T follicular helper cell (primary cell): ENCODE measurements around the gene NTN1.
"Not testable (repeated sequence)": the region's sequence is repeated elsewhere in the genome, so short reads cannot be mapped to it uniquely, and the experiment has no call there.

Experiments
- DNase-seq: peaks from one replicate; pipeline ENCODE4 v3.0.0-alpha.2; 2020; ENCODE audit warnings: low read depth

Gene NTN1

DNA sequence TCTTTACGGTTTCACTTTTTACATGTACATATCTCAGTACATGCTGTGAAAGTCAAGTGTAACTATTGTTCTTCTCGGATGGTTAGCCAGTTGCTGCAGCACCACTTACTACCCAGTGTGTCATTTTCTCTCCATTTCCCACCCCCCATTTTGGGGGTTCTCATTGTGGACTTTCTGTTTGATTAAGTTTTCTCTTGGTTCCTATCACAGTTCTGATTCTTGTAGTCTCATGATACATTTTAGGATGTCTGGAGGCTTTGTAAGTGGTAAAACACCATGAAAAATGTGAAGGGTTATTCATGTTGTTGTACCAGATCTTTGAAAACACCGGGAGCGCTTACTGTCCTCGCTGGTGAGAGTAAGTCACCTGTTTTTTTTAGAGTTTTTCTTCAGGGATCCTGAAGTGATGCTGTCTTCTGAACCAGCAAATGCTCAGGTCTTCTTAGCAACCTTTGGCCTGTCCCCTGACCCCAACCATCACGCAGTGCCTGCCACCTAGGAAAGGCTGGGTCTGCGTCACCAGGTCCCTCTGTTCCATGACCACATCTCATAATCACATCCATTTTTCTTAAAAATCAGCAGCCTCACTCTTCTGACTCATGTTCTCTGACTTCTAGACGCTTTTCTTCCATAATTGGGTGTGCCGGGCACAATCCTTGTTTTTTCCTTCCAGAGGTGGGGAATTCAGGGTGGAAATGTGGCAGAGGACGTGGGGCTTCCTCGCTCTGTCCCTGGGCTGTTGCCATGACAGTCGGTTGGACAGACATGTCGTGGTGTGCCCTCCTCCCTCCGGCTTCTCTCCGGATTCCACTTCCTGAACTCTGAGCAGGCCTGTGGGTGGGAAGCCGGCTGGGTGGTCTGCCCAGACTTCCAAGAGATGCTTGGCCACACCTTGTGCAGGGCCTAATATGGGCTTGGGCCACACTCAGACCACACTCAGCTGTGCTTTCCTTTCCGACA, 102.6 kb downstream of the NTN1 start:
- no peak for DNase-seq

DNA sequence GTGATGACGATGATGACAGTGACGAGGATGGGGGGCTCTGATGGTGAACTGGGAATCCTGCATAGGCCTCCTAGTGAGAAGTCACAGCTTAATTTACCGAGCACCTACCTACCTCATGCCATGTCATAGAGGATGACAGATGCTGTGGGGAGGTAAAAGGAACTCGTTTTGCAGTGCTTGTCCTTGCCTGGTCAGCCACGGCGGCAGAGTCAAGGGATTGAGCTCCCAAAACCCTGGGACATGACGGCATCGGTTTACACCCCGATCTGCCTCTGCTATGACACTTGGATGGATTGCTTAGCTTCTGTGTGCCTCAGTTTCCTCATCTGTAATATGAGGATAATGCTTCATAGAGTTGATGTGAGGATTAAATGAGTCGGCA, 103.2 kb downstream of the NTN1 start:
- DNase-seq, result no peak

DNA sequence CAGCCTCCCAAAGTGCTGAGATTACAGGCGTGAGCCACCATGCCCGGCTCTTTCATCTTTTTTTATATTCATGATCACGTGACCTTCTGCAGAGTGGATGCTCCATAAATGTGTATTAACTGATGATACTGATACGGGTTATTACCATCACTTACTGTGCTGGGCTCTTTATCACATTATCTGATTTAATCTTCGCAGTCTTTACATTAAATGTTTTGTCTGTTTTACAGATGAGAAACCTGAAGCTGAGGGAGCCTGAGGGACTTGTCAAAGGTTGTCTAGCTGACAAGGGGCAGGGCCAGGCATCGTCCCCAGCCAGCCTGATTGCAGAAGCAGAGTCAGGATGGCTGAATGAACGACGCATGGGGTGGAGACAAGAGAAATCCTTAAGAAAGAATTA, 104.4 kb downstream of the NTN1 start:
- no peak for DNase-seq

DNA sequence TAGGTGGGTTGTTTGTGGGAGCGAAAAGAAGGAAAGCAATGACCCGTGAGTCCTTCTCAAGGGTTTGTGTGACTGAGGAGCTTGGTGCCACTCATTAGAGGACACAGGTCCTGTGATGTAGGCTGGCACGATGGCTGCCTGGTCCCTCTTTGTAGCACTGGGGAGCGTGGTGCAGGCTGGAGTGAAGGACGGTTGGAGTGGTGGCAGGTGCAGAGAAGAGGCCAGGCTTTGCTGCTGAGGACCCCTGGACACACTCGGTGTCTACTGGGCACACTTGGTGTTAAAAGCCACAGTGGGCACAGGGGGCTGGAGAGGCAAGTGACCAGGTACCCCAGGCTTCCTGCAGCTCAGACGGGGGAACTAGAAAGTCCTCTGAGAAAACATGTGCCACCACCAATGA, 106.0 kb downstream of the NTN1 start:
- DNase-seq, result no peak

DNA sequence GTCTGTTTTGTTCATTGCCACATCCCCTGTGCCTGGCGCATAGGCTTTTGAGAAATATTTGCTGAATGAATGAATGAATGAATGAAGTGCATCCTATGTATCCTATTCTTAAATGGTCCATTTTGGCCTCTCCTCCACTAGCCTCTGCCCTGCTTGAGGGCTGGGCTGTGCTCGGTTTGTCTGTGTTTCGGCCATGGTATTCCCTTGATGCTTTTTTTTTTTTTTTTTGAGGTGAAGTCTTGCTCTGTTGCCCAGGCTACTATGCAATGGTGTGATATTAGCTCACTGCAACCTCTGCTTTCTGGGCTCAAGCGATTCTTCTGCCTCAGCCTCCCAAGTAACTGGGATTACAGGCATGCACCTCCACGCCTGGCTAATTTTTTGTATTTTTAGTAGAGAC, 110.1 kb downstream of the NTN1 start:
- DNase-seq, result no peak

DNA sequence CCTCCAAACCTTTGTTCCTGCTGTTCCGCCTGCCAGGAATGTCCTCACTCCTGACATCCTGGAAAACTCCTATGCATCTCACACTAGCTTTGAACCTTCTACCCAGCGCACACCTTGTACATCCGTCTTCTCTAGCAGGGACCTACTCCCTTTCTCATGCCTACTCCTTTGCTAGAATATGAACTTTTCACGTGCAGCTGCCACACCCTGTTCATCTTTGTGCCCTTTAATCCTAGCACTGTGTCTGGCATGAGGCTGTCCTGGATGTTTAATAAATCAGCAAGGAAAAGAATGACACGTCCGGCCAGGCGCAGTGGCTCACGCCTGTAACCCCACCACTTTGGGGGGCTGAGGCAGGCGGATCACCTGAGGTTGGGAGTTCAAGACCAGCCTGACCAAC, 111.0 kb downstream of the NTN1 start:
- DNase-seq, result no peak

DNA sequence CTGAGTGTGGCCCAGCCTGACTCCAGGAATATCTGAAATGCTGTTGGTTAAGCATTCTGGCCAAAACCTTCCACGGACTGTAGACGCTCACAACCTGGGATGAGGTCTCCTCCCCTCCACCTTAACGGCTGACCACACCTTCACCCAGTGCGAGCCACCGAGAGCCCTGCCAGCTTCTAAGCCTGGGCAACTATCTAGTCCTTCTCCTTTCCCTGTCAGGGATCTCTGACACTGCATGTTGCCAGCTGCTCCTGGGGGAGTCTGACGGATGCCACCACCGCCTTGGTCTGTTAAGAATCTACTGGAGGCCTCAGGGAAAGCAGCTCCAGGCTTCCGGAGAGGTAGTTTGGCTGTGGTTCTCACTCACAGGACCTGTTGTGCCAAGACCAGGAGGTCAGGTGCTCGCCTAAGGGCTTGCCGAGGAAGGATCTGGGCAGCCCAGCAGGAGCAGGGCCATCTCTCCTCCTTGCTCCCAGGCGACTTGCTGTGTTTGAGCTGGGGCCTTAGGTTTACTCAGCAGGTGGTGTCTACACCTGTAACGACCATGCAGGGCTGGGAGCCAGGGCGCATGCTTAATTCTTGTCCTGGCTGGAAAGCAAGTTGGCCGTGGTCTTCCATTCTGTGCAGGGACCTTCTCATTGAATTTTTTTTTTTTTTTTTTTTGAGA, 111.8 kb downstream of the NTN1 start:
- DNase-seq, result no peak

DNA sequence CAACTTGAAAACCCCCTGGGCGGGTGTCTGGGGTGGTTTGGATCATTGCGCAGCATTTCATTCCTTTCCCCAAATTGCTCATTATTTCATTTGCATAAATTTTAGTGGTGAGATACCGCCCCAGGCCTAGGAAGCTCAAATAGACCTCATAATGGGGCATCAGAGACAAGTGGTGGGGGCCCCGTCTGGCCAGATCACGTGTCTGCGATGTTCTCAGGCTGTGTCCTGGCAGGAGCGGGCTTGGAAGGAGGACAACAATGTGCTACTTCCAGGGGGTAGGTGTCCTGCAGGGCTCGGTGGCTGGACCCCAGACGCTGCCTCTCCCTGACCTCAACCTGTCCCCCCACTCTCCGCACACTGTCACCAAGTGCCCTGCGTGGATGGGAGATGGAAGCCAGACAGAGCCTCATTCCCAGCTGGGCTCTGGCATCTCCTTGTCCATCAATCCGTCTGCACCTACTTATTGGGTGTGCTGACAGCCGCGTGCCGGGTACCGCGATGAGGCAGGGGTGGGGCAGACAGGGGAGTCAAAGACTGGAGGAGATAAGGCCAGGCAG, 116.9 kb downstream of the NTN1 start:
- no peak for DNase-seq

DNA sequence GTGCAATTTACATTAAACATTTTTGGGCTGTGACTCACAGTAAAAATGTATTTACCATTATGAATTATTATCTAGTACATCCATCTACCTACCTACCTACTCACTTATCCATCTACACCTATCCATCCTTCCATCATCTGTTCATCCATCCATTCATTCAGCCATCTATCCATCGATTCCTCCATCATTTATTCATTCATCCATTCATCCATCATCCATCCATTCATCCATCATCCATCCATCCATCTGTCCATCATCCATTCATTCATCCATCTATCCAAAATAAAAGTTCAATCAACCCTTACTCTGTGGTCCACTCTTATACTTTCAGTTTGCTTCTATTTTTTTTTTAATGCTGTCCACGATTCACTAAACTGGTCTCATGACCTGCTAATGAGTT, 118.4 kb downstream of the NTN1 start:
- DNase-seq, result no peak

DNA sequence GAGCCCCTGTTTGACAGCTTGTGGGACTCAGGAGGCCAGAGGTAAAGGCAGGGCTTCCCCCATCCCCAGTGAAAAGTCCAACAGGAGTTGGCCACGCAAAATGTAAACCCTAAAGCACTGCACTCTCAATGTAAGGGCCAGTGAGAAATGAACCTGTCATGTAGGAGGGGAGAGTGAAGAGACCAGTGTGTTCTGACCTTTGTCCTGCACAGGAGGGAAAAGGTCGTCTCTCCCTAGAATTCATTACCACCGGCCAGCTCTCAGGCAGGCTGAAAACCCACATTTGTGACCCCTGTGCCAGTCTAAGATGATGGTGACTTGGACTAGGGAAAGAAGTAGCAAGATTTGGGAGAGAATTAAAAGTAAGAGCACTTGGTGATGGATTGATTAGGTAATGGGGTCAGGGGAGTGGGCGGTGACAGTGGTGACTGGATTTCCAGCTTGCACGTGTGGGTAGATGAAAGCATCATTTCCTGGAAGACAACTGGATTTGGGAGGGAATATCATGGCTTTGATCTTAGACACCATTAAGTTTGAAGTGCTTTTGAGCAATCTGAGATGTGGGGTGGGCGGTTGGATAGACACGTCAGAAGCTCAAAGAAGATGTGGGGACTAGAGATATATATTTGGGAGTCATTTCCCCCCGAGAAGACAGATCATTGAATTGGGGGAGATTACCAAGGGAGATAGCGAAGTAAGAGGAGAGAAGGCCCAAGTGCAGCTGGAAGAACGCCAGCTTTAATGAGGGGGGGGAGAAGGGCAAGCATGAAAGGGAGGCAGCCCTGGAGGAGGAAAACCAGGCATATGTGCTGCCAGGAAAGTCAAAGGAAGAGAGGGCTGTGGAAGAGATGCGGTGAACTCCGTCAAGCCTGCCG, 119.5 kb downstream of the NTN1 start:
- no peak for DNase-seq

DNA sequence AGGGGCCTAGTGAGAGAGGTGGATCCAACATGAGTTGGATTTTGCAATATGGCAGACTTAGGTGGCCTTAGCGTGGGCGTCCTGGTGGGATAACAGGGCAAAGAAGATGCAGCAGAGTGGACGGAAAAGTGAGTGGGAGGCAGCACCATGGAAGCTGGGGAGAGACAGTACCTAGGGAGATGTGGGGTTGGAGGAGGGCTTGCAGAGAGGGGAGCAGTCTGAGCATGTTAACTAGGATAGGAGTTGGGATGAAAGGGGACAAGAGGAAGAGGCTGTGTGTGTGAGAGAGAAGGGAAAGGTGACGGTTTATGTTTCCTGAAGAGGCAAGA, 120.1 kb downstream of the NTN1 start:
- DNase-seq, result no peak

DNA sequence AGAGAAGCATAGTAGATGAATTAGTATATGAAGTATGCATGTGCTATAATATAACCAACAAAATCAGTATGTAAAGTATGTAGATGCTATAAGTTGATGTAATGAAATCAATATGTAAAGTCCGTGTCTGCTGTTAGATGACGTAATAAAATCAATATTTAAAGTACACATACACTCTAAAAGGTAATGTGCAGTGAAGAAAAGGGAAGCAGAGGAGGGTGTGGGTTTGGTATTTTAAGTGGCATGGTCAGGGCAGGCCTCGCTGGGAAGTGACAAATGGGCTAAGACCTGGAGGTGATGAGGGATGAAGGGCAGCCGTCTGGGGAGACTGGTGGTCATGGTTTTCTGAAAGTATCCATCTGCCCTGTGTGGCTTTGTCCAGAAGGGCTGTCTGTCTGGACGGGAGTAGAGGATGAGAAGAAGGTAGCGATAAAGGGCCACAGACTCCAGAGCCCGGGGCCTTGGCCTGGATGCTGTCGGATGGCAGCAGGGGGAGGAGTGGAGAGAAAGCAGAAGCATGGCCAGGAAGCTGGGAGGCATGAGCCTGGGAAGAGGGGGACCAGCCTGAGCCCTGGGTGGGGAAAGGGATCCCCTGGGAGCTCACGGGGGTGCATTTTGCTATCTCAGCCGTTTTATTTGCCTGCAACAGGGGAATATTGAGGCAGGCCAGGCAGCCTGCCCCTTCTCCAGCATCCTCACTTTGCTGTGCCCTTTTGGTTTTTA, 121.6 kb downstream of the NTN1 start:
- DNase-seq, result no peak

DNA sequence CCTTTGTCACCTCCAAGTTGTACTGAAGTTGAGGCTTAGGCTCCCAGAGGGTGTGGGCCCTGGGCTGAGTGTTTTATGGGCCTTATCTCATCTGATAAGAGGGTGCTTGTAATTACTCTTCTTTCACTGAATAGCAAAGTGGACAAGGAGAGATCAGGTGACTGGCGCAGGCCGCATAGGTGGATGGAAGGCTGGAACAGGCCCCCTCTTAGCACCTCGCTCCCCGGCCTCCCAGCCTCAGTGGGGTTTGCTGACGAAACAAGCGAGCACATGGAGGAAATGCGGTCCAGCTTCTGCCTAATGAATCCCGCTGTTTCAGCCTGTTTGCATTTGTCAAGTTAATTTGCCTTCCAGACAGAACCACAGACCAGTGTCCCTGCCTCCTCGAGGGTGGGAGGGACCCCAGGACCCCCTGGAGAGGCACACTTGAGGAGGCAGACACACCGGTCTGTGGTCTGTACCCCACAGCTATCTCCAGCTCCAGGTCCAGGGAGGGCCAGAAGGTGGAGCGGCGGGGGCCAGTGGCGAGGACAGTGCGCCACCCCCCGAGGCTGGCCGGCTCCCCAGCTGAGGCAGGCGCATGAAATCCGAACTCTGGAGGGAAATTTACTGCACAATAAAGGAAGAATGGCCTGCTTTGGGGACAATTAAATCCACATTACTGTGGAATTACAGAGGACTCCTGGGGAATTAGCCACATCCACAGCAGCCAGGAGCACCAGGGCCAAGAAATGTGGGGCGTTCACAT, 123.4 kb downstream of the NTN1 start:
- no peak for DNase-seq

DNA sequence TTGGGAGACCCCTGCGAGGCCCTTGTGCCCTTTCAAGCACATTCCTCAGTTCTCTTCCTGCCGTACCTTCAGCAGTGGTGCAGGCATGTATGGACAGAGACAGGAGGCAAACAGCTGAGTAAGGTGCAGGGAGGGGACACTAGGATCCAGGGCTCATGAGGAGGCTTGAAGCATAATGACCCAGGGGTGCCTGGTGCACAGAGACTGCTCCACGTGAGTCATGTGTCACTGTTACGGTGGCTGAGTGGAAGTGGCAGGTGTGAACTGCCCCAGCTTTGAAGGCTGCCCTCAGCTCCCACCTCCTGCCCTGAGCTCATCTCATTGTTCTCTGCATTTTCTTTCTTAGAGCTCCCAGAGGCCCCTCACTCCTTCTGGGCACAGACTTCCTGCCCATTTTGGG, 124.8 kb downstream of the NTN1 start:
- no peak for DNase-seq

DNA sequence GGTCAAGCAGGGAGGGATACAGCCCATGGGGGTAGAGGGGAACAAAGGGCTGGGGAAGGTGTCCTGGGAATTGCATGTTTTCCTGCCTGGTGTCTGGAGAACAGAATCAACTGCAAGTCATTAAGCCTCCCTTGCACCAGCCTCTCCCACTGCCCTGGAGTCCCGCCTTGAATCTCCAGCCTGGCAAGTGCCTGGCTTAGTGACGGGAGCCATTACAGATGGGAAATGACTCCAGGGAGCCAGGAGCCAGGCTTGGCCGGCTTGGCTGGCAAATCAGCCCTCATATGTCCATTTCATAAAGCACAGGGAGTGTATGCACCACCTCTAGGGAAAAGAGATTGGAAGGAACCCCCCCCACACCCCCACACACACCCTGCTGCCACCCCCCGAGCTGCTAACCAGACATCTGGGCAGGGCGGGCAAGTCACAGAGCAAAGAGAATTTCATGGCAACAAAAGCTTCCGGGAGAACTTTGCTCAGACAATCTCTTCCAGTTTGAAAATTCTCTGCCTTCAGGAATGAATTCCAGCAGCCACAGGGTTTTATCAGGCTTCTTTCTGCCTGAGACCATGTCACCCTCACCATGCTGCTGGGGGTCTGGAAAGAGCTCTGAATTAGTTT, 127.7 kb downstream of the NTN1 start:
- DNase-seq, result no peak

DNA sequence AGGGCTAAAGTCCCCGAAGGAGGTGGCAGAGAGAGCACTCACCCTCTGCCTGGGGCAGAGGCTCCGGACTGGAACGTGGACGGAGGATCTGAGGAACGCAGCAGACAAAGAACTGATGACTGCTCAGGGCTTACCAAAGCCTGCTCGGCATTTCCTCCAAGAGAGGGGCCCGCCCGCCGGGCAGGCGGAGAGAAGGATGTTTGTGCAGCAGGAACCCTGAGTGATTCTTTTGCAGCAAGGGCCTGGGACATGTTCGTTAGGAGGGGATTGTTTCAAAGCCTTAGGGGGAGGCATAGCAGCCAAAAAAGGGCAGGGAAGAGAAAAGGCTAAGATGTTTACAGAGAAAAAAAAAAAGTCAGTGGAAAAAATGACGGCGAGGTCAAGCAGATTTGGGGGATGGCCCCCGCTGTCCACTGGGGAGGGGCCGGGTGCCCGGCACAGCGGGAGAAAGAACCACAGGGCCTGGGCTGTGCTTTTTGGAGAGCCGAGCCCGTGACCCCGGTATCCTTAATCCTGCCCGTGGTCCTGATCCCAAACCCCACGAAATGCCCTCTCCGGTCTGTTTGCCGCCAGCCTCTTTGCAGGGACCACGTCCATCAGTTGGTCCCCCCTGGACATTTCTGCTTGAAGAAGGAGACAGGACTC, 129.3 kb downstream of the NTN1 start:
- no peak for DNase-seq

DNA sequence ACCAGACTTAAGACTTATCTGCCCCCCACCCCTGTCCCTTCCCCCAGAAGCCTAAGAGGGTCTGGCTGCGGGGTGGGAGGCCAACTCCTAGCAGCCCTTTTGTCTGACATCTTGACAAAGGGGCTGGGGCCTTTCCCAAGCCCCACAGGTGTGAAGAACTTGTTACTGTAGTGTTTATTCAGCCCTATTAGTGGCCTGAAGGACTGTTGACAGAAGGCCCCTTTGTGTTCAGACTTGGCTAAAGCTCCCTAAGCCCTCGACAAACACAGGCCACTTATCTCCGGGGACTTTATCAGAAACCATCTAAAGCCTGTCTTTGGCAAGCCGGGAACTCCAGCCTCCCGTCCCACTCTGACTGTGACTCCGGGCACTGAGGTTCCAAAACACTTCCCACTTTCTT, 129.8 kb downstream of the NTN1 start:
- no peak for DNase-seq

DNA sequence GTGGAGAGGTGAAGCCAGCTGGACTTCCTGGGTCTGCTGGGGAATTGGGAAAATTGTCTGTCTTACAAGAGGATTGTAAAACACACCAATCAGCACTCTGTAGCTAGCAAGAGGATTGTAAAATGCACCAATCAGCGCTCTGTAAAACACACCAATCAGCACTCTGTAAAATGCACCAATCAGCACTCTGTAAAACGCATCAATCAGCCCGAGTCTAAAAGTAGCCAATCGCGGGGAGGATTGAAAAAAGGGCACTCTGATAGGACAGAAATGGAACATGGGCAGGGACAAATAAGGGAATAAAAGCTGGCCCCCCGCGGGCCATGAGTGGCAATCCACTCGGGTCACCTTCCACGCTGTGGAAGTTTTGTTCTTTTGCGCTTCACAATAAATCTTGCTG, 130.4 kb downstream of the NTN1 start:
- DNase-seq, result not testable (repeated sequence)

DNA sequence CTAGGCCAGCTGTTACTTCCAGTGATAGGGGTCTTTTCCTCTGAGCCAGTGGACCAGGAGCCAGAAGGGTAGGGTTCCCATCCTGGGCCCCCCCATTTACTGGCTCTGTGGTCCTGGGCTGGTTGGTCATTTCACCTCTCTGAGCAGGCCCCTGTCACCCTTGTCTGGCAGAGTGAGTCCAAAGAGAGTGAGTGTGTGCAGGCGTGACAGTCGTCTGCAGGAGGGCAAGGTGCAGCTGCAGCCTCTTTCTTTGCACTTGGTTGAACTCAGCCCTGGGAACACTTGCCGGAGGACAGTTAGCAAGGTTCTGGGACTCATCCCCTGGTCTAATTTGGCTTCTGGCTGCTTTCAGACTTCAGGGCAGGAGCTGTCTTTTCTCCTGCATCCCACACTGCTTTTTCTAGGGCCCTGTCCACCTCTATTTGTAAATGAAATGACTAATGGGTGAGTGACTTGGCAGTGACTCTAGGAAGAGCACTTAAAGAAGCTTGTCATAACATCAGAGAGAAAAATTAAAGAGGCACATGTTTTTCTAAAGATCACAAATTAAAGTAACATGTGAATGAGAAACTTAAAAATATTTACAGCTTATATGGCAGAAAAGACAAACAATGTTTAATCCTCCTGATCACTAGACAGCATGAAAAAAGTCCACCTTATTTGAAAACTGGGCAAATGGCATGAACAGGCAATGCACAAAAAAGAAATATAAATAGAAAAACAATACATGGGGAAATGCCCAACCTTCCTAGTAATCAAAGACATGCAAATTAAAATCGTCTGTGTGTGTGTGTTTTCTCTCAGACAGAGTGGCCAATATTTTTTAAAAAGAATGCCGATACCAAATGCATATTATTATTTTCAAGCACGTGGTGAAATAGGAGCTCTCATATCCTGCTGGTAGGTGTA, 137.5 kb downstream of the NTN1 start:
- DNase-seq, result no peak
